Mucosa of stomach (tissue), 1 donor: ENCODE results near the gene MARS1.
"Not testable (repeated sequence)": the region's sequence is repeated elsewhere in the genome, so short reads cannot be mapped to it uniquely, and the experiment has no call there.

Experiments used
- H3K27me3 ChIP-seq: one replicate; pipeline ENCODE4 v1.7.0; 2013; ENCODE audit warnings: mild to moderate bottlenecking, low read length; ENCODE audit not compliant: control insufficient read depth, insufficient read depth
- H3K36me3 ChIP-seq: one replicate; pipeline ENCODE4 v1.7.0; 2013; ENCODE audit warnings: low read length; ENCODE audit not compliant: control insufficient read depth, insufficient read depth
- H3K4me1 ChIP-seq: one replicate; pipeline ENCODE4 v1.7.0; 2013; ENCODE audit warnings: mild to moderate bottlenecking, low read length; ENCODE audit not compliant: control insufficient read depth, insufficient read depth
- H3K4me3 ChIP-seq: one replicate; pipeline ENCODE4 v1.7.0; 2013; ENCODE audit warnings: low read length
- H3K9ac ChIP-seq: one replicate; pipeline ENCODE4 v1.7.0; 2013; ENCODE audit warnings: mild to moderate bottlenecking, low read length, moderate library complexity
- H3K9me3 ChIP-seq: one replicate; pipeline ENCODE4 v1.7.0; 2013; ENCODE audit warnings: mild to moderate bottlenecking, low read length, moderate library complexity; ENCODE audit not compliant: control insufficient read depth
- donor health status: Pancreatic carcinoma.

MARS1 gene

DNA sequence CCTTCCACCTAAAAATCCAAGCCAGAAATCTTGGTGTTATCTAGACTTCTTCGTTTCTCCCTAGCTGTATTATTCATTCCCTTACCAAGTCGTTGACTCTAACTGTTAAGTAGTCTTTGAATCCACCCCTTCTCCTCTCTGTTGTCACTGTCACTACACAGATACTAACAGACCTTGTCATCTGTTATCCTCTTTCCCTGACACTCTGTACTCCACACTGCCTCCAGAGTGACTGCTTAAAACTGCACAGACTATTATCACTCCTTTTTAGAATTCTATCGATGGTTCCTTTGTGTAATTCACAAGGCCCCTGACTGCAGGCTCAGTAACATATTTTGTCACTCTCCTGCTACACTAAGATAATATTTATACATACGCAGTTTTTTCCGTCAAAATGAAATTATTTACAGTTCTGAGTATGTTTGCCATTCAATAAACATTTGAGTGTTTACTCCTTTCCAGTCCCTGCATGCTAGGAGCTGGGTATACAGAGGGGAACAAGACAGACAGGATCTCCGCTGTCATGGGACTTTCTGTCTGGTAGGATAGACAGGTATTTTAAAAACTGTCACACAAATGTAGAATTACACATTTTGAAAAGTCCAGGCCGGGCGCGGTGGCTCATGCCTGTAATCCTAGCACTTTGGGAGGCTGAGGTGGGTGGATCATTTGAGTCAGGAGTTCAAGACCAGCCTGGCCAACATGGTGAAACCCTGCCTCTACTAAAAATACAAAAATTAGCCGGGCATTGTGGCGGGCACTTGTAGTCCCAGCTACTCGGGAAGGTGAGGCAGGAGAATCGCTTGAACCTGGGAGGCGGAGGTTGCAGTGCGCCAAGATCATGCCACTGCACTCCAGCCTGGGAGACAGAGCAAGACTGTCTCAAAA, 3.8 kb downstream of the MARS1 start:
- Histone ChIP-seq H3K9me3 (no peaks in the 10 kb centered on the region), H3K4me1 (peaks cover 8% of the 10 kb centered on the region), H3K27me3 (no peaks in the 10 kb centered on the region), H3K4me3 (no peak overlapping the region), H3K9ac (no peak overlapping the region), H3K36me3 (peaks cover 7% of the 10 kb centered on the region)

DNA sequence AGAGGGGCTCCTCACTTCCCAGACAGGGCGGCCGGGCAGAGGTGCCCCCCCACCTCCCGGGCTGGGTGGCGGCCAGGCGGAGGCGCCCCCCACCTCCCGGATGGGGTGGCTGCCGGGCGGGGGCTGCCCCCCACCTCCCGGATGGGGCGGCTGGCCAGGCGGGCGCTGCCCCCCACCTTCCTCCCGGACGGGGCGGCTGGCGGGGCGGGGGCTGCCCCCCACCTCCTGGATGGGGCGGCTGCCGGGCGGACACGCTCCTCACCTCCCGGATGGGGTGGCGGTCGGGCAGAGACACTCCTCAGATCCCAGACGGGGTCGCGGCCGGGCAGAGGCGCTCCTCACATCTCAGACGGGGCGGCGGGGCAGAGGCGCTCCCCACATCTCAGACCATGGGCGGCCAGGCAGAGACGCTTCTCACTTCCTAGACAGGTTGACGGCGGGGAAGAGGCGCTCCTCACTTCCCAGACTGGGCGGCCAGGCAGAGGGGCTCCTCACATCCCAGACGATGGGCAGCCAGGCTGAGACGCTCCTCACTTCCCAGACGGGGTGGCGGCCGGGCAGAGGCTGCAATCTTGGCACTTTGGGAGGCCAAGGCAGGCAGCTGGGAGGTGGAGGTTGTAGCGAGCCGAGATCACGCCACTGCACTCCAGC, 7.3 kb downstream of the MARS1 start:
- not testable (repeated sequence) for H3K4me3 ChIP-seq, H3K9me3 ChIP-seq, H3K27me3 ChIP-seq, H3K4me1 ChIP-seq, H3K9ac ChIP-seq
- H3K36me3 ChIP-seq, result peaks cover 13% of the 10 kb centered on the region

DNA sequence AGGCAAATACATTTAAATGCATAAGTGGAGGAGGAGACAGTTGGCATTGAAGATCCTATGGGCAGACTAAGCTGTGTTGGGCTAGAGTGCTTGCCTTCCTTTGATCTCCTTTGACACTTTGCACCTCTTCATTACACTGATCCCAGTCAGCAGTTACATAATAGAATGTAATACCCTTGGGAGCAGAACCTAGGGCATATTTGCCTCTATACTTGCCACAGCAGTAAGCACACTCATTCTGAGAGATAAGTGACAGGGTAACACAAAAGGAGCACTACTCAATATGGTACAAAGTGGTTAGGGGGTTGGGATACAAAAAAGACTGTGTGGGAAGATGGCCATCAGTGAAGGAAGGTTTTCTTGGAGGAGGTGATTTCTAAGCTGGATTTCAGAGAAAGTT, 9.0 kb downstream of the MARS1 start:
- Histone ChIP-seq H3K9ac (no peak overlapping the region), H3K4me3 (no peak overlapping the region), H3K4me1 (no peaks in the 10 kb centered on the region), H3K27me3 (no peaks in the 10 kb centered on the region), H3K9me3 (no peaks in the 10 kb centered on the region), H3K36me3 (peaks cover 16% of the 10 kb centered on the region)

DNA sequence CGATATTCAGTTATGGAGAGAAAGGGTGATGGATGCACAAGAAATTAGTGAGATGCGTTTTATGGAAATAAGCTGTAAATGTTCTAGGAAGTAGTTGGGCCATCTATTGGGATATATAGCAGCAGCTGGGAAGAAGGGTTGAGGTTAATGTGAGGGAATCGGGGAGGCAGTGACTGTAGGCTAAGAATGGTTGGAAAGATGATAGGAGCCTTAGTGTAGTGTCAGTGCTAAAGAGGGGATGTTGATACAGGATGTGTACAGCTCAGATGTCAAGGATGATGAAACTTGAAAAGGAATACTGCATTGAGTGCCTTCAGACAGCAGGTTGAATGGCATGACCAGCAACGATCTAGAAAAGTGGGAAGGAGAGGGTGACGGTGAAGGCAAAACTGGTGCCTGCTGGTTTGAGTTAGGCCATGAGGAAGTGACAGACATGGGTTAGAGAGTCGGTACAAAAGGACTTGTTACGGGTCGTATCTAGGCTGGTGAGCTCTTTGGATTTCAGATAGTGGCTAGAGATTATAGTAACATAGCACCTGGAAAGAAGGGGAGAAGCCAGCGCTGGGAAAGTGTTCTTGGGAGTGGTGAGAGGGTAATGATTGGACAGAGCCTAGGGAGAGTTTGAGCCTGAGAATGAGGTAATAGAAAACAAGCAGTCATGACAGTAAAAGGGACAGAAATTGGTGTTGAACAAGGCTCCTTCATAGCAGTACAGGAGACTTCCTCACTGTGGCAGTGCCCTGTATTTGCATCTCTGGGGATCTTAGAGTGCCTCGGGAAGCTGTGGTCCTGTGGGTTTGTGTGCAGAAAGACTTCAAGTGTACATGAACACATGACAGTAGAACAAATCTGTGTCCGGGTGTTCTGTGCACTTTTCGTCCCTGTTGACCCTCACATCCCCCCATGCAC, 9.6 kb downstream of the MARS1 start:
- Histone ChIP-seq H3K27me3 (no peaks in the 10 kb centered on the region), H3K4me3 (no peak overlapping the region), H3K9ac (no peak overlapping the region), H3K9me3 (no peaks in the 10 kb centered on the region), H3K36me3 (peaks cover 16% of the 10 kb centered on the region), H3K4me1 (no peaks in the 10 kb centered on the region)

DNA sequence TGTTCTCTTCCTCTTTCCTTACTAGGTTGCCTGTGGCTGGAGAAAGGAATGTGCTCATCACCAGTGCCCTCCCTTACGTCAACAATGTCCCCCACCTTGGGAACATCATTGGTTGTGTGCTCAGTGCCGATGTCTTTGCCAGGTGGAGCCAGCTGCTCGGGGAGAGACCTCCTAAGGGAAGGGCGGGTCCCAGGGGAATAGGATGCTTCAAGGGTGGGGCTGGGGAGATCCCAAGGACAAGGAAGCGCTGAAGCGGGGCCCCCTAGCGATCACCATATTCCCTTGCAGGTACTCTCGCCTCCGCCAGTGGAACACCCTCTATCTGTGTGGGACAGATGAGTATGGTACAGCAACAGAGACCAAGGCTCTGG, 10.2 kb downstream of the MARS1 start:
- H3K4me1 ChIP-seq, result no peaks in the 10 kb centered on the region
- H3K27me3 ChIP-seq, result no peaks in the 10 kb centered on the region
- no peak overlapping the region for H3K9ac ChIP-seq
- H3K4me3 ChIP-seq, result no peak overlapping the region
- no peaks in the 10 kb centered on the region for H3K9me3 ChIP-seq
- H3K36me3 ChIP-seq, result peaks cover 12% of the 10 kb centered on the region

DNA sequence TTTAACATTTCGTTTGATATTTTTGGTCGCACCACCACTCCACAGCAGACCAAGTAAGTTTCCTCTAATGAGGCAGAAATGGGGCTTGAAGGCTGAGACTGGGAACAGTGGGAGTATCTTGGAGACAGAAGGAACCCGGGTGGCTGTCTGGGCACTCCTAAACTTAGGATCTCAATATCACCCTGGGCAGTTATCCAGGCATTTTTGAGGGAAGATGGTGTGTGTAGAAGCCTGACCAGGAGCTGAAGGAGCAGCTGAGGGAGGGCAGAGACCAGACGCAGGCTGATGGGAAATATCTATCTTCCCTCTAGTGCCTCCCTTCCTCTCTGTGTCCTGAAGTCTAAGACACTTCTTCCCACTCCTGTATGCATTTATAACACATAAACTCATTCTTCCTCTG, 10.7 kb downstream of the MARS1 start:
- no peaks in the 10 kb centered on the region for H3K9me3 ChIP-seq
- H3K36me3 ChIP-seq, result peaks cover 12% of the 10 kb centered on the region
- H3K4me1 ChIP-seq, result no peaks in the 10 kb centered on the region
- no peaks in the 10 kb centered on the region for H3K27me3 ChIP-seq
- H3K4me3 ChIP-seq, result no peak overlapping the region
- H3K9ac ChIP-seq, result no peak overlapping the region

DNA sequence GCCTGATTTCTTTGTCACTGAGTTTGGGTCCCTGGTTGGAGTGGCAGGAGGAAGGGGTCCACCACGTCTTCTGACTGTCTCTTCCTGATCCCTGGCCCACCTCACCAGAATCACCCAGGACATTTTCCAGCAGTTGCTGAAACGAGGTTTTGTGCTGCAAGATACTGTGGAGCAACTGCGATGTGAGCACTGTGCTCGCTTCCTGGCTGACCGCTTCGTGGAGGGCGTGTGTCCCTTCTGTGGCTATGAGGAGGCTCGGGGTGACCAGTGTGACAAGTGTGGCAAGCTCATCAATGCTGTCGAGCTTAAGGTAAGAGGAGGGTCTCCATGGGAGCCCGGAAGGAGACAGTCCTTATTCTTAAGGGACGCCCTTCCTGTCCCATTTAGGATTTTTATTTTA, 12.3 kb downstream of the MARS1 start:
- Histone ChIP-seq H3K4me1 (no peaks in the 10 kb centered on the region), H3K27me3 (no peaks in the 10 kb centered on the region), H3K9me3 (no peaks in the 10 kb centered on the region), H3K36me3 (peaks cover 12% of the 10 kb centered on the region), H3K4me3 (no peak overlapping the region), H3K9ac (no peak overlapping the region)

DNA sequence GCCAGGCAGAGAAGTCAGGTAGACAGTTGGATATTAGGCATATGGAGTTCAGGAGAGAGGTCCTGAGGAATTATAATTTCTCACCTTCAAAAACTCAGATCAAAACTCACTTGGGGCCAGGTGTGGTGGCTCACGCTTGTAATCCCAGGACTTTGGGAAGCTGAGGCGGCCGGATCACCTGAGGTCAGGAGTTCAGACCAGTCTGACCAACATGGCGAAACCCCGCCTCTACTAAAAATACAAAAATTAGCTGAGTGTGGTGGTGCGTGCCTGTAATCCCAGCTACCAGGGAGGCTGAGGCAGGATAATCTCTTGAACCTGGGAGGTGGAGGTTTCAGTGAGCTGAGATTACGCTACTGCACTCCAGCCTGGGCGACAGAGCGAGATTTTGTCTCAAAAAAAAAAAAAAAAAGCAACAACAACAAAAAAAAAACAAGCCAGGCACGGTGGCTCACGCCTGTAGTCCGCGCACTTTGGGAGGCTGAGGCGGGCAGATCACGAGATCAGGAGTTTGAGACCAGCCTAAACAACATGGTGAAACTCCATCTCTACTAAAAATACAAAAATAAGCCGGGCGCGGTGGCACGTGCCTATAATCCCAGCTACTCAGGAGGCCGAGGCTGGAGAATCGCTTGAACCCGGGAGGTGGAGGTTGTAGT, 14.6 kb downstream of the MARS1 start:
- not testable (repeated sequence) for H3K27me3 ChIP-seq, H3K9ac ChIP-seq, H3K4me1 ChIP-seq, H3K4me3 ChIP-seq, H3K9me3 ChIP-seq
- H3K36me3 ChIP-seq, result peaks cover 12% of the 10 kb centered on the region

DNA sequence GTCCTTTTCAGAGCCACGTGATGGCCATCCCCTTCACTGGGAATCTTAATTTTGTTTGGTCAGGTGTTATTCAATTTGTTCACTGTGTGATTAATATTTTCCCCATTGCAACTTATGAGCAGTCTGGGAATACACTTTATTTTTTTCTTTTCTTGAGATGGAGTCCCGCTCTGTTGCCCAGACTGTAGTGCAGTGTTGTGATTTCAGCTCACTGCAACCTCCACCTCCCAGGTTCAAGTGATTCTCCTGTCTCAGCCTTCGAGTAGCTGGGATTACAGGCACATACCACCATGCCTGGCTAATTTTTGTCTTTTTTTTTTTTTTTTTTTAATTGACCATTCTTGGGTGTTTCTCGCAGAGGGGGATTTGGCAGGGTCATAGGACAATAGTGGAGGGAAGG, 18.7 kb downstream of the MARS1 start:
- H3K9me3 ChIP-seq, H3K9ac ChIP-seq, H3K4me1 ChIP-seq, H3K4me3 ChIP-seq, H3K27me3 ChIP-seq, H3K36me3 ChIP-seq: not testable (repeated sequence)

DNA sequence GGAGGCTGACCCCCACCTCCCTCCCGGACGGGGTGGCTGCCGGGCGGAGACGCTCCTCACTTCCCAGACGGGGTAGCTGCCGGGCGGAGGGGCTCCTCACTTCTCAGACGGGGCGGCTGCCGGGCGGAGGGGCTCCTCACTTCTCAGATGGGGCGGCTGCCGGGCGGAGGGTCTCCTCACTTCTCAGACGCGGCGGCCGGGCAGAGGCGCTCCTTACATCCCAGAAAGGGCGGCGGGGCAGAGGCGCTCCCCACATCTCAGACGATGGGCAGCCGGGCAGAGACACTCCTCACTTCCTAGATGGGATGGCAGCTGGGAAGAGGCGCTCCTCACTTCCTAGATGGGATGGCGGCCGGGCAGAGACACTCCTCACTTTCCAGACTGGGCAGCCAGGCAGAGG, 19.9 kb downstream of the MARS1 start:
- H3K27me3 ChIP-seq, H3K4me3 ChIP-seq, H3K4me1 ChIP-seq, H3K9ac ChIP-seq, H3K36me3 ChIP-seq, H3K9me3 ChIP-seq: not testable (repeated sequence)

DNA sequence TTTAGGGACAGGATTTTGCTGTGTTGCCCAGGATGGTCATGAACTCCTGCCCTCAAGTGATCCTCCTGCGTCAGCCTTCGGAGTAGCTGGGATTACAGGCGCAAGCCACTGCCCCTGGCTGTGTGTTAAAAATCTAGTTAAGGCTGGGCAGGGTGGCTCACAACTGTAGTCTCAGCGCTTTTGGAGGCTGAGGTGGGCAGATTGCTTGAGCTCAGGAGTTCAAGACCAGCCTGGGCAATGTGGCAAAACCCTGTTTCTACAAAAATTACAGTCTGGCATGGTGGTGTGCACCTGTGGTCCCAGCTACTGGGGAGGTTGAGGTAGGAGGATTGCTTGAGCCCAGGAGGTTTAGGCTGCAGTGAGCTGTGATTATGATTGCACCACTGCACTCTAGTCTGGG, 23.3 kb downstream of the MARS1 start:
- peaks cover 15% of the 10 kb centered on the region for H3K36me3 ChIP-seq
- H3K4me3 ChIP-seq, result no peak overlapping the region
- H3K4me1 ChIP-seq, result no peaks in the 10 kb centered on the region
- H3K27me3 ChIP-seq, result no peaks in the 10 kb centered on the region
- H3K9me3 ChIP-seq, result no peaks in the 10 kb centered on the region
- no peak overlapping the region for H3K9ac ChIP-seq
